Measurements from ENCODE around the gene SPTBN1. TPM values are rescaled to one million over a fixed set of nuclear protein-coding genes. Genes with fewer than 3 reads are reported as not detected.

Gene SPTBN1
- total and polyA plus RNA-seq, 2 of the 13 experiments (the other 11 are each of a cell fraction or from before 2014, with no cell fraction given), result 123 to 299 TPM

DNA sequence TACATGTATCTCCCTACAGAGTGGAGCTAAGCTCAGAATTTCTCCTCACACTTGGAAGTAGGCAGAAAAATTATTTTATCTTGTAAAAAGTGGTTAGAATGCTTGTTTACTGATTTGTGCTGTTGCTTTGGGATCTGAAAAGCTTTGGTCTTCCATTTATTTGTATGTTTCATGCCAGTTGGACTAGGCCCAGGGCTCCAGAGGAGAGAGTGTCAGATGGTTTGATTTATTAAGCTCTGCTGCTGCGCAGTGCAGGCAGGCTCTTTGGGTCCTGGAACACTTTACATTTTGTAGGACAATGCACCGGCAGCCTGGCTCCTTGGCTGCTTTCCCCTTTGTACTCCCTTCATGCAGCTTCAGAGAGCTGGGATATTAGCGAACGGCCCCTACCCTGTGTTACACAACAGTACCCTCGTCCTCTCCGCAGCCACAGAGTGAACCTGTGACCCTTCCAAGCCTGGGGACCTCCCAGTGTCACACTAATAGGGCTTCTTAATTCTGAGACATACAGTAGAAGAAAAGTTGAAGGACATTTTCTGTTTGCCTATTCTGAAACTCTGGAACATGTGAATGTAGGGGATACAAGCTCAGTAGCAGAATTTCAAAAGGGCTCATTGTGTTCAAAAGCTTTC lies 210.6 kb downstream of the SPTBN1 start (continued):
- TF ChIP-seq HNRNPH1 (optimal IDR thresholded peaks at IDR 0.05; ENCODE audit: low read depth, low read length) (no peak), ETV6 (CRISPR knock-in tag; conservative IDR thresholded peaks at IDR 0.05) (no peak), U2AF1 (optimal IDR thresholded peaks at IDR 0.05; ENCODE audit: low read depth, low read length) (no peak), KLF13 (CRISPR knock-in tag; IDR thresholded peaks at IDR 0.05) (no peak), ZNF33B (CRISPR knock-in tag; IDR thresholded peaks at IDR 0.05) (no peak), RNF2 (conservative IDR thresholded peaks at IDR 0.05; ENCODE audit: low read depth) (no peak), KDM1A (CRISPR knock-in tag; IDR thresholded peaks at IDR 0.05) (no peak), SMARCC2 (IDR thresholded peaks at IDR 0.05) (no peak), GATAD1 (CRISPR knock-in tag; IDR thresholded peaks at IDR 0.05) (peak; percentile 28; the same call in 1 of the 2 replicates), ZIK1 (CRISPR knock-in tag; IDR thresholded peaks at IDR 0.05; ENCODE audit: borderline replicate concordance, low read depth) (no peak), ZFX (CRISPR knock-in tag; IDR thresholded peaks at IDR 0.05; ENCODE audit: low read depth) (no peak), MXD4 (CRISPR knock-in tag; IDR thresholded peaks at IDR 0.05) (peak; percentile 70)
- TF ChIP-seq, protein P1, sequence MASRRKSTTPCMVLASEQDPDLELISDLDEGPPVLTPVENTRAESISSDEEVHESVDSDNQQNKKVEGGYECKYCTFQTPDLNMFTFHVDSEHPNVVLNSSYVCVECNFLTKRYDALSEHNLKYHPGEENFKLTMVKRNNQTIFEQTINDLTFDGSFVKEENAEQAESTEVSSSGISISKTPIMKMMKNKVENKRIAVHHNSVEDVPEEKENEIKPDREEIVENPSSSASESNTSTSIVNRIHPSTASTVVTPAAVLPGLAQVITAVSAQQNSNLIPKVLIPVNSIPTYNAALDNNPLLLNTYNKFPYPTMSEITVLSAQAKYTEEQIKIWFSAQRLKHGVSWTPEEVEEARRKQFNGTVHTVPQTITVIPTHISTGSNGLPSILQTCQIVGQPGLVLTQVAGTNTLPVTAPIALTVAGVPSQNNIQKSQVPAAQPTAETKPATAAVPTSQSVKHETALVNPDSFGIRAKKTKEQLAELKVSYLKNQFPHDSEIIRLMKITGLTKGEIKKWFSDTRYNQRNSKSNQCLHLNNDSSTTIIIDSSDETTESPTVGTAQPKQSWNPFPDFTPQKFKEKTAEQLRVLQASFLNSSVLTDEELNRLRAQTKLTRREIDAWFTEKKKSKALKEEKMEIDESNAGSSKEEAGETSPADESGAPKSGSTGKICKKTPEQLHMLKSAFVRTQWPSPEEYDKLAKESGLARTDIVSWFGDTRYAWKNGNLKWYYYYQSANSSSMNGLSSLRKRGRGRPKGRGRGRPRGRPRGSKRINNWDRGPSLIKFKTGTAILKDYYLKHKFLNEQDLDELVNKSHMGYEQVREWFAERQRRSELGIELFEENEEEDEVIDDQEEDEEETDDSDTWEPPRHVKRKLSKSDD (CRISPR knock-in tag; IDR thresholded peaks at IDR 0.05; ENCODE audit: low read depth), result peak; percentile 75; the same call in 1 of the 2 replicates
- TF ChIP-seq, protein P2, sequence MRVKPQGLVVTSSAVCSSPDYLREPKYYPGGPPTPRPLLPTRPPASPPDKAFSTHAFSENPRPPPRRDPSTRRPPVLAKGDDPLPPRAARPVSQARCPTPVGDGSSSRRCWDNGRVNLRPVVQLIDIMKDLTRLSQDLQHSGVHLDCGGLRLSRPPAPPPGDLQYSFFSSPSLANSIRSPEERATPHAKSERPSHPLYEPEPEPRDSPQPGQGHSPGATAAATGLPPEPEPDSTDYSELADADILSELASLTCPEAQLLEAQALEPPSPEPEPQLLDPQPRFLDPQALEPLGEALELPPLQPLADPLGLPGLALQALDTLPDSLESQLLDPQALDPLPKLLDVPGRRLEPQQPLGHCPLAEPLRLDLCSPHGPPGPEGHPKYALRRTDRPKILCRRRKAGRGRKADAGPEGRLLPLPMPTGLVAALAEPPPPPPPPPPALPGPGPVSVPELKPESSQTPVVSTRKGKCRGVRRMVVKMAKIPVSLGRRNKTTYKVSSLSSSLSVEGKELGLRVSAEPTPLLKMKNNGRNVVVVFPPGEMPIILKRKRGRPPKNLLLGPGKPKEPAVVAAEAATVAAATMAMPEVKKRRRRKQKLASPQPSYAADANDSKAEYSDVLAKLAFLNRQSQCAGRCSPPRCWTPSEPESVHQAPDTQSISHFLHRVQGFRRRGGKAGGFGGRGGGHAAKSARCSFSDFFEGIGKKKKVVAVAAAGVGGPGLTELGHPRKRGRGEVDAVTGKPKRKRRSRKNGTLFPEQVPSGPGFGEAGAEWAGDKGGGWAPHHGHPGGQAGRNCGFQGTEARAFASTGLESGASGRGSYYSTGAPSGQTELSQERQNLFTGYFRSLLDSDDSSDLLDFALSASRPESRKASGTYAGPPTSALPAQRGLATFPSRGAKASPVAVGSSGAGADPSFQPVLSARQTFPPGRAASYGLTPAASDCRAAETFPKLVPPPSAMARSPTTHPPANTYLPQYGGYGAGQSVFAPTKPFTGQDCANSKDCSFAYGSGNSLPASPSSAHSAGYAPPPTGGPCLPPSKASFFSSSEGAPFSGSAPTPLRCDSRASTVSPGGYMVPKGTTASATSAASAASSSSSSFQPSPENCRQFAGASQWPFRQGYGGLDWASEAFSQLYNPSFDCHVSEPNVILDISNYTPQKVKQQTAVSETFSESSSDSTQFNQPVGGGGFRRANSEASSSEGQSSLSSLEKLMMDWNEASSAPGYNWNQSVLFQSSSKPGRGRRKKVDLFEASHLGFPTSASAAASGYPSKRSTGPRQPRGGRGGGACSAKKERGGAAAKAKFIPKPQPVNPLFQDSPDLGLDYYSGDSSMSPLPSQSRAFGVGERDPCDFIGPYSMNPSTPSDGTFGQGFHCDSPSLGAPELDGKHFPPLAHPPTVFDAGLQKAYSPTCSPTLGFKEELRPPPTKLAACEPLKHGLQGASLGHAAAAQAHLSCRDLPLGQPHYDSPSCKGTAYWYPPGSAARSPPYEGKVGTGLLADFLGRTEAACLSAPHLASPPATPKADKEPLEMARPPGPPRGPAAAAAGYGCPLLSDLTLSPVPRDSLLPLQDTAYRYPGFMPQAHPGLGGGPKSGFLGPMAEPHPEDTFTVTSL (CRISPR knock-in tag; IDR thresholded peaks at IDR 0.05; ENCODE audit: borderline replicate concordance), result no peak
- TF ChIP-seq, protein P3, sequence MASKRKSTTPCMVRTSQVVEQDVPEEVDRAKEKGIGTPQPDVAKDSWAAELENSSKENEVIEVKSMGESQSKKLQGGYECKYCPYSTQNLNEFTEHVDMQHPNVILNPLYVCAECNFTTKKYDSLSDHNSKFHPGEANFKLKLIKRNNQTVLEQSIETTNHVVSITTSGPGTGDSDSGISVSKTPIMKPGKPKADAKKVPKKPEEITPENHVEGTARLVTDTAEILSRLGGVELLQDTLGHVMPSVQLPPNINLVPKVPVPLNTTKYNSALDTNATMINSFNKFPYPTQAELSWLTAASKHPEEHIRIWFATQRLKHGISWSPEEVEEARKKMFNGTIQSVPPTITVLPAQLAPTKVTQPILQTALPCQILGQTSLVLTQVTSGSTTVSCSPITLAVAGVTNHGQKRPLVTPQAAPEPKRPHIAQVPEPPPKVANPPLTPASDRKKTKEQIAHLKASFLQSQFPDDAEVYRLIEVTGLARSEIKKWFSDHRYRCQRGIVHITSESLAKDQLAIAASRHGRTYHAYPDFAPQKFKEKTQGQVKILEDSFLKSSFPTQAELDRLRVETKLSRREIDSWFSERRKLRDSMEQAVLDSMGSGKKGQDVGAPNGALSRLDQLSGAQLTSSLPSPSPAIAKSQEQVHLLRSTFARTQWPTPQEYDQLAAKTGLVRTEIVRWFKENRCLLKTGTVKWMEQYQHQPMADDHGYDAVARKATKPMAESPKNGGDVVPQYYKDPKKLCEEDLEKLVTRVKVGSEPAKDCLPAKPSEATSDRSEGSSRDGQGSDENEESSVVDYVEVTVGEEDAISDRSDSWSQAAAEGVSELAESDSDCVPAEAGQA (IDR thresholded peaks at IDR 0.05; ENCODE audit: low read depth), result no peak; the same call in 1 of the 2 replicates
- TF ChIP-seq, protein P3 (CRISPR knock-in tag; IDR thresholded peaks at IDR 0.05; ENCODE audit: borderline replicate concordance), result no peak
